AG09319 (cell line): Measurements from ENCODE around the gene CEP164.

ENCODE experiments used
- DNase-seq: peaks from one replicate; pipeline ENCODE4 v3.0.0-alpha.2; 2010; ENCODE audit warnings: low read depth; ENCODE audit errors: extremely low read depth
- CTCF ChIP-seq: IDR thresholded peaks from 2 replicates; pipeline ENCODE4 v1.5.1; 2011; ENCODE audit warnings: low read depth, mild to moderate bottlenecking, inconsistent platforms, low read length, moderate library complexity

Gene CEP164

DNA sequence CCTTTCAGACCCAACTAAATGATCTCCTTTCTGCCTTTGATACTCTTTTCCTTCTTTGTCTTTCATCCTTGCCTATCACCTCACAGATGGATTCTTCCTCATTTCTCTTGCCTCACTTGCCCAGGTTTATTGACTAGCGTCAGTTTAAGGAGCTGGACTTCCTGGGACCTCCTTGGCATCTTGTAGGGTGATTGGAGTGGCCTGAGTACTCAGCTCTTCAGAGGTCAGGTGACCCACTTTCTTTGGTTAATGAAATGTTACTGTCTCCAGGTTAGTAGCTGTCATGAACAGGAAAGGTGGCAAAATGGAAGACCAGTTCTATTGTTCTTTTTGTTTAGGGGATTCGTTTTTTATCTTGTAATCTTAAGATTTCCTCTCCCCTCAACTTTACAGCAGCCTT, 41.1 kb upstream of the CEP164 start:
- no peak for DNase-seq
- no peak for TF ChIP-seq CTCF

DNA sequence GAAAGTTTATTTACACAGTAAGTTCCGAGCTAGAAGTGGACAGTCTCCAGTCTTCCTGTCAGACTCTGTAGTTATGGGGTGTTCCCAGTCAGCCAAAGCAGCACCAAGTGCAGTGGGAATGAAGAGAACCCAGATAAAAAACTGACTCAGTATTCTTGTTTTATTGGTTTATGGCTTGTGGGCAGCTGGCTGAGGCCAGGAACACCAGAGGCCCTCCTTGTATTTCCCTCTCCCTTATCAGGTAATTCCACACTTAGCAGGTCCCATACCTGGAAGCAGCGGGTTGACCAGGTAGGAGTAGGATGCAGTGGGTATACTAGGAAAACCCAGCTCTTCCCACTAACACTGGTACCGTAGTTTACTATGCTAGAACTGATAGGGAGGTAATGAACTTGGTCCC, 40.0 kb upstream of the CEP164 start:
- TF ChIP-seq CTCF: no peak
- no peak for DNase-seq

DNA sequence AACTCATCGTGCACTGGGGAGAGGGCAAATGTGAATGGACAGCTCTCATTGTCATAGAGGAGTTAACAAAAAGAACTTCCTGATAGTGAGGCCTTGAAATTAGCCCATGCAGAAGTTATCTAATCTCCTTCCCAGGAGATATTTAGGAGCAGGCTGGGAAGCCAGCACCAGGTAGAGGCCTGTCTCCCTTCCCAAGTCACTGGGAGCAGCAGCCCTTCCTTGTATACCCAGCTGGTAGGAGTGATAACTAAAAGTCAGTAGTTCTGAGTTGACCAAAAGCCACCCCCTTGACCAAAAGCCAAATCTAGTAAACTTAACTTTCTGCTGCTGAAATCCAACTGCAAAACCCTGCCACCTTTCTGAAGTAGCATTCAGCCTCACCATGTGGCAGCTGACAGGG, 37.9 kb upstream of the CEP164 start:
- no peak for TF ChIP-seq CTCF

DNA sequence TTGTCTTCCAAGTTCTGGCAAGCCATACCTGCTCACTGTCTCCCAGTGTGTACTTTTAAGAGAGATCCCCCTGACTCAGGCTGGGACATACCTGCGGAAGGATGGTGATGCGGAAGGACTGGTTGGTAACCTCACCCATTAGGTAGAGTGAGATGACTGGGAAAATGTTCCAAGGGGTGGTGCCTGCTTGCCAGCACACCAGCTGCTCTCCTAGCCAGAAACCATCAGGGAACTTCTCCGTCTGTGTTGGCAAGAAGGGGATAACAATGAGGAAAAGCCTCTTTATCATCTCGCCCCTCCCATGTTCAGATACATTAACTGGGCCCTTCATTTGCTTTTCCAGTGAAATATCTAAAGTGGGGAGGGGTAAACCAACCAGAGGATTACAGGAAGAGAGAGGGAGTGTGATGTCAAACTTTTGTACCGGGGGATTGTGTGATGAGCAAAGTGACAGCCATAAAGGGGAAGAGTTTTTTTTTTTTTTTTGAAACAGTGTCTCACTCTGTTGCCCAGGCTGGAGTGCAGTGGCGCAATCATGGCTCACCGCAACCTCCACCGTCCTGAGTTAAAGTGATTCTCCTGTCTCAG, 36.8 kb upstream of the CEP164 start, which contains the start of gene BACE1-AS:
Gene BACE1-AS (plus strand): TSS at position 538 of the 588 bp plus-strand sequence.
- no peak for TF ChIP-seq CTCF

More for the DNA sequence above, 37.9 kb upstream of the CEP164 start:
- no peak for DNase-seq

GRCh38 chr11:117292616-117293015, 35.0 kb upstream of the CEP164 start:
- no peak for TF ChIP-seq CTCF
- no peak for DNase-seq

More for the DNA sequence above, 36.8 kb upstream of the CEP164 start, which contains the start of gene BACE1-AS:
- no peak for DNase-seq

- TF ChIP-seq CTCF: no peak
Measured at GRCh38 chr11:117295438-117296137, 32.1 kb upstream of the CEP164 start.

GRCh38 chr11:117296881-117297280, 30.8 kb upstream of the CEP164 start:
- TF ChIP-seq CTCF: no peak
- DNase-seq: no peak

More at GRCh38 chr11:117295438-117296137, 32.1 kb upstream of the CEP164 start:
- DNase-seq: no peak
